NCI-H1694 treated with DMSO at 0.1 percent for 48 hours (cell line): ENCODE measurements around the gene CLSTN2.
A peak's percentile ranks its signal among the peaks of the same experiment; 100 is the strongest.

Experiments used
- DNase-seq: peaks from one replicate; lab custom pipeline; 2025; lab: John Stamatoyannopoulos, UW

The CLSTN2 gene

DNA sequence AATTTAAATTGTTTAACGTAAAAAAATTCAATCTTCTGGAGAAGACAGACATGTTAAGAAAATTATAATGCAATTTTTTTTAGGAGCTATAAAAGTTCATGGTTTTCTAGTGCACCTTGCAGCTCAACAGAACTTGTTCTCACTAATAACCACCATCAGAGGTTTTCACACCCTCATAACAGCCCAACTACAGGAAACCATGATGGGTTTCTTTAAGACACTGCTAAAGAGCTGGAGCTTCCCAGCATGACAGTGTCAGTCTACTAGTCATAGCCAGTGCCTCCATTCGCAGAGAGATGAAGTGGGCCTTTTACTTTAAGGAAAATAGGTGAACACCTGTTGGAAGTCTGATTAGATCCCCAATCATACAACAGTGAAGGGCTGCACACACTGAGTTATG is 518.8 kb downstream of the CLSTN2 start:
- DNase-seq, result no peak

DNA sequence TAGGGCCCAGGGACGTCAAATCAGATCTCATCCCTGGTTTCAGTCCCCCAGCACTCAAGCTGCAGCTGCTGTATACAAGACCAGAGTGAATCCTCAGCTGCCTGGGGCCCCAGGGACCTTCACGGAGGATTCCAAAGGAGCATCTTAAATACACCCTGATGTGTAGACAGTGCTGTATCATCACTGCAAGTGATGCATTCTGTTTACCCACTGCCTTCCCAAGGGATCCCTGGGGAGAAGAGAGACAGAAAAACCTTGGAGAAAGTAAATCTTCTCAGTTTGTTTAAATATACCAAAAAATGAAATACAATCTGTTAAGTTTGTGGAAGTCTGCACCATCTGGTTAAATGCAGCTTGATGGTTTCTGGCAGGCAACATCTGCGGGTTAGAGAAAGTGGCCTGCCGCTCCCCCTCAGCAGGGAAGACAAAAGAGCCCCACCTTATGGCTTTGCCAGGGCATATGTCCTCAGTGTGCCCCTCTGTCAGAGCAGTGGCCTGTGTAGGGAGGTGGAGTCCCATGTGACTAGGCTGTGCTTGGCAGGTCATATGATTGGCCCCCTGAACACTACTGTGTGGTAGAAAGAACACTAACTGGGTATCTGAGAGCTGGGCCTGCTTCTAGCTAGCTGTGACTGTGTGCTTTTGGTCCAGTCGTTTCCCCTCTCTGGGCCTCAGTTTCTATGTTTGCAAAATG is 520.7 kb downstream of the CLSTN2 start:
- DNase-seq, result peak; percentile 89

DNA sequence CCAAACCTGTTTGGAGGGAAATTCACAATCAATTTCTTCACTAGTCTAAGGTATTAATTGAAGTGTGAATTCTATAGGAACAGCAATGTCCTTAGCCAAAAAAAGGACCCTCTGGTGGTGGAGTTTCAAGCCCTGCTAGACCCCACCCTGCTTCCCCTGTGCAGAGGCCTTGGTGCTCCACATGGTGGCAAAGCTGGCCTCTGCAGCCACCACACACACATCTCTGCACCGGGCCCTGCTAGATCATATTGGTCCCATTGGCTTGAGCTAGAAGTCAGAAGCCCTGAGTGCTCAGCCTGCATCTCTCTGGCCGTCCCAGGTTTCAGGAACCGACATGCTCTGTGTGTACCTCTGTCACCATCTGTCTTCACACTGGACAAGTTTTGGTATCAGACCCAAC is 522.0 kb downstream of the CLSTN2 start:
- no peak for DNase-seq

DNA sequence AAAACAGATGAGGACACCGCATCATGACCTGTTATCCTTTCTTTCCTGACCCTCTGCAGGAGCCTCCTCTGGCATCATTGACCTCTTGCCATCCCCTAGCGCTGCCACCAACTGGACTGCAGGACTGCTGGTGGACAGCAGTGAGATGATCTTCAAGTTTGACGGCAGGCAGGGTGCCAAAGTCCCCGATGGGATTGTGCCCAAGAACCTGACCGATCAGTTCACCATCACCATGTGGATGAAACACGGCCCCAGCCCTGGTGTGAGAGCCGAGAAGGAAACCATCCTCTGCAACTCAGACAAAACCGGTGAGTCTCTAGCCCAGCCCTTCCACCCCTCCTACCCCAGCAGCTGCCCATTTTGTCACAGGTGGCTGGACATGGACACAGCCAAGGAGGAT is 524.5 kb downstream of the CLSTN2 start:
- DNase-seq, result no peak

DNA sequence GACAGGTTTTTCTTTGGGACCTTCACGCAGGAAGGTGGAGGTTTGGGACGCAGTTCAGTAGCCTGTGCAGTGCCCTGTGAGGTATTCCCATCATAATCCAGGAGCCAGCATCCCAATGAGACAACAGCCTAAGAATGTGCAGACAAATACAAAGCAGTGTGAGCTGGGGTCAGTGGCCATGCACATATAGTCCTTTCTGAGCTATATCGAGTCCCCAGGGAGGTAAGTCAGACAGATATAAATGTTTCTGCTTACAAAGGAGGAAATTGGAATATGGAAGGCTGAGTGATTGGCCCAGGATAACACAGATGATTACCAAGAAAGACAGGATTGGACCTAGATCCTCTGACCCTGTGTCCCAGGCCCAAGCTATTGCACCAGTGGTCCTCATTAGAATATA is 526.3 kb downstream of the CLSTN2 start:
- no peak for DNase-seq

- no peak for DNase-seq
Observed at GRCh38 chr3:140463355-140463754, 528.4 kb downstream of the CLSTN2 start.

- DNase-seq, result no peak
Observed at GRCh38 chr3:140465988-140466387, 531.0 kb downstream of the CLSTN2 start.

DNA sequence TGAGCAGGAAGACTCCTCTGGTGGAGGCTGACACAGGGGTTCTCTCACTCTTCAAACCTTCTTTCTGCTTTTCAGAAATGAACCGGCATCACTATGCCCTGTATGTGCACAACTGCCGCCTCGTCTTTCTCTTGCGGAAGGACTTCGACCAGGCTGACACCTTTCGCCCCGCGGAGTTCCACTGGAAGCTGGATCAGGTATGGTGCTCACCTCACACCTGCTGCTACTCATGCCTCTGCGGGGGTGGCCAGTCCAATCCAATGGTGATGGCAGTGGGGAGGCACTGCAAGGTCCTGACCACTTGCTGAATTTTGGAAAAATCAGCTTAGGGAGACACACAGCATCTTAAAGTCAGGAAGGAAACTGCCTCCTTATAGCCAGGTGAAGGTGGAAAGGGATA is 531.5 kb downstream of the CLSTN2 start:
- no peak for DNase-seq

GRCh38 chr3:140467104-140467577 is 532.2 kb downstream of the CLSTN2 start:
- no peak for DNase-seq

DNA sequence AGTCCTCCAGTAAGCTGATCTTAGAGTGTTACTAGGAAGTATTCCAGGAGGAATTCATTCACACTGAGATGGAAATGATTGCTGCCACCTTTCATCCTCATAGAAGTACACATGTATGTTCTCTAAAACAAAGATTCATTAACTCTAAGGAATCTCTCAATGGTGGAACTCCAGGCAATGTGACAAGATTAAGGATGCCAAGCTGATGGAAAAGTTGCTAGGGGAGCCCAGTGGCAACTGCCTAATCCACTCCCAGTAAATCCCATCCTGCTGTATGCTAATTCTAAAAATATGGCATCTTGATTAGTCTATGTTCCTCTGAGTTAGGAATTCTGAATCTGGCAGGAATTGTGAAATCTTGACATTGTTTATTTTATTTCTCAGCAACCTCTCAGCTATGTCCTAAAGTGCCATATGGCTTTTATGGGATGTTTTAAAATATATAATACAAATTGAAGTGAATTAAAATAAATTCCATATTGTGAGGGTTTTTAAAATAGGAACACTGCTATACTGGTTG is 532.9 kb downstream of the CLSTN2 start:
- no peak for DNase-seq

- DNase-seq, result no peak
Observed at GRCh38 chr3:140468407-140468806, 533.4 kb downstream of the CLSTN2 start.

DNA sequence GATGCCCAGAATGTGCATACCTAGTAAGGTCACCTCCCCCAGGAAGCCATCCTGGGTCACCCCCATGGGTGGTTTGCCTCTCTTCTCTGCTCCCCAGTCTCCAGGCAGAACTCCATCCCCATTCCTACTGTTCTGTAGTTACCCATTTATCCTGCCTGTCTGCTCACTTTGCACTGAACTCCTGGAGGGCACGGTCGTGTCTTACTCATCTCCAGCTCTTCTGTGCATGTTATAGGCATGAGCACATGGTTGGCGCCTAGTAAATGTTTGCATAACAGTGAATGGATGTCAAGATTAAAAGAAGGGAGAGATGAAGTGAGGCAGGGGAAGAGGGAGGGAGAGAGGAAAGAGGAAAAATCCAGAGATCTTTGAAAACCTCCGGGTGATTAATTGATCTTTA is 534.5 kb downstream of the CLSTN2 start:
- DNase-seq, result no peak

DNA sequence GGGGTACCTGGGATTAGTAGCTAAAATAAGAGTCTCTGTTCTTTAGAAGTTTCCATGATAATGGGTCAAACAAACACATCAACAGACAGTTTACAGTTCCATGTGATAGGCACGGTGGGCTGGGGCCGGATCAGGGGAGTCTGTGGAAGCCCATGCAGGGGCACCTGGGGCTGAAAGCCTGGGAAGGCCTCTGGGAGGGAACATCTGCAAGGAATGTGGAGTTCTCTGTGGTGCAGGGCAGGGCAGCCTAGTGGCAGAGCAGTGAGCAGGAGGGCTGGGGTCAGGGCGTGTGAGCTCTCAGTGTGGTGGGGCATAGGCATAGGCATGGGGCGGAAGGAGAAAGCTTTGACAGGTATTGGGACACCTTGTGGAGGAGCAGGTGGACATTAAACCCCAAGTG is 535.2 kb downstream of the CLSTN2 start:
- DNase-seq, result no peak

GRCh38 chr3:140470962-140471361 is 536.0 kb downstream of the CLSTN2 start:
- DNase-seq, result no peak

DNA sequence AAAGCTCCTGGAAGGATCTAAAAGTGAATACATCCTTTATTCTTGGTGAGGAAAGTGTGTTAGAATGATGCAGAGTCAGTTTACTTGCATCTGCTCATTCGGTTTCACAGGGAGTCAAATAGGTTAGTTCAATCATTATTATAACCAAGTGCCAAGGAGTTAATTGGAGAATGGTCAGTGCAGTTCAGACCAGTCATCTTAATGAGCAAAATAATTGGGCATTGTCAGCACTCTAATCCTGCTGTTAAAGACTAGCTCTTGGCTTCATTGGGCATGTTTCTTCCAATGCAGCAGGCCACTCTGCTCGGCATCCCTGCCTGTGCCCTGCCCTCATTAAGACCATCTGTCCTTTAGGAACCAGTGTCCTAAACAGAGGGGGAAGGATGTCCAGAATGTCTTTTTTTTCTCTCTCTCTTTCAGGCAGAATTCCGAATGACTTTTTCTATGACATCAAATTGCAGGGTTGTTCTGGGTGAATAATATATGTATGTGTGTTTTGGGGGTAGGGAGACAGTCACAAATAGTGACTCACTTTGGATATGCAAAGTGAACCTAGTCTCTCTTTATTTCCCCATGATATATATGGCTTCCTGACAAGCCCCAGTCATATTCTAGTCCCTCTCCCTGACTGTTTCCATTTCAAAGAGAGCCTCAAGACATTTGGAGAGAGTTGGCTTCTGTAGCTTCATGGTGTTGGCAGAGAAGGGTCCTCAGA is 537.5 kb downstream of the CLSTN2 start:
- DNase-seq, result no peak

DNA sequence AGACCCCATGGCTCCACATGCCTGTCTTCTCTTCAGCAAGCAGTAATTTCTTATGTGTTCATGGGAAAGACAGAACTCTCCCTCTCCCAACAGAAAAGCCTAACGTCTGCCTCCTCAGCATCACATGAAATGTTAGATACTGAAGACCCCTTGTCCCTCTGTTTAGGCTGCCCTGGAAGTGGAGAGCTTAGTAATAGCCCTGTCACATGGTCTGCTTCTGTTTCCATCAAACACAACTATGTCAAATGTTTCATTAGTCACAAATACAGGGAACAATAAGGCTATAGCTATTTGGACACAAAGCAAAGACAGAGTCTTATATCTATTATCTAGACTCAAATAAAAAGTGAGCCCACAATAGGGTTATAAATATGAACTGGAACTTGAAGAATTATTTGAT is 552.6 kb downstream of the CLSTN2 start:
- no peak for DNase-seq

DNA sequence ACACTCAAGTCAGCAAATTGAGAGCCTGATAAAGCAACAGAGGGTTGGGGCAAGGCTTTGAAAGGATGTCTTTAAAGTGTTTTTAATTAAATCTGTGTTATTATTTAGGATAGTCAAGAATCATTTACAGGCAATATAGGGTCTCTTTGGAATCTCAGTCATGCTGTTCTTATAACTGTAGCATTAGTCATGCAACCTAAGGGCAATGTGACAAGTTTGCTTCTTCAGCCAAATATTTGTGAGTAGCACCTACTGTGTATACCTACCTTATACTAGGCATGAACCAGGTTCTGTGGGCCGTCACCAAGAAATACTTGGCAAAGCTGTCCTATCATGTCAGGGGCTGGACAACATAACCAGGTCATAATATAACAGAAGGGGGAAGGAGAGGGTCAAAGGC is 558.3 kb downstream of the CLSTN2 start:
- no peak for DNase-seq

DNA sequence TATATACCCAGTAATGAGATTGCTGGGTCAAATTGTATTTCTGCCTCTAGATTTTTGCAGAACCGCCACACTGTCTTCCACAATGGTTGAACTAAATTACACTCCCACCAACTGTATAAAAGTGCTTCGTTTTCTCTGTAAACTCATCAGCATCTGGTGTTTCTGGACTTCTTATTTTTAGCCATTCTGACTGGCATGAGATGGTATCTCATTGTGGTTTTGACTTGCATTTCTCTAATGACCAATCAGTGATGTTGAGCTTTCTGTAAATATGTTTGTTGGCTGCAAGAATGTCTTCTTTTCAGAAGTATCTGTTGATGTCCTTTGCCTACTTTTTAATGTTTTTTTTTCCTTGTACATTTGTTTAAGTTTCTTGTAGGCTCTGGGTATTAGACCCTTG is 560.0 kb downstream of the CLSTN2 start:
- DNase-seq, result no peak

DNA sequence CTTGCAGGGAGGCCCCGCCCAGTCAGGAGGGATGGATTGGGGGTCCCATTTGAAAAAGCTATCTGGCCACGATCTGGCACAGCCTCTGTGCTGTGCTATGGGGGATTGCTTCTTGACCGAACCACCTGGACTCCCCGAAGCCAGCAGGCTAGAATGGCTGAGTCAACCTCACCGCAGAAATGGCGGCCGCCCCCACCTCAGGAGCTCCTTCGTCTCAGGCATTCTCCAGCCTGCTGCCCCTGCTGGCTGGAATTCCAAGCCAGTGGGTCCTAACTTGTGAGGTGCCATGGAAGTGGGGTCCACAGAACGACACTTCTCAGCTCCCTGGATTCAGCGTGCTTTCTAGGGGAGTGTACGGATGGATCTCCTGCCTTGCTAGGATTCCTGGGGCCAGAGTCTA is 562.3 kb downstream of the CLSTN2 start:
- no peak for DNase-seq

GRCh38 chr3:140499114-140499757 is 564.3 kb downstream of the CLSTN2 start:
- DNase-seq, result peak; percentile 44

- no peak for DNase-seq
Observed at GRCh38 chr3:140500473-140500872, 565.5 kb downstream of the CLSTN2 start.

DNA sequence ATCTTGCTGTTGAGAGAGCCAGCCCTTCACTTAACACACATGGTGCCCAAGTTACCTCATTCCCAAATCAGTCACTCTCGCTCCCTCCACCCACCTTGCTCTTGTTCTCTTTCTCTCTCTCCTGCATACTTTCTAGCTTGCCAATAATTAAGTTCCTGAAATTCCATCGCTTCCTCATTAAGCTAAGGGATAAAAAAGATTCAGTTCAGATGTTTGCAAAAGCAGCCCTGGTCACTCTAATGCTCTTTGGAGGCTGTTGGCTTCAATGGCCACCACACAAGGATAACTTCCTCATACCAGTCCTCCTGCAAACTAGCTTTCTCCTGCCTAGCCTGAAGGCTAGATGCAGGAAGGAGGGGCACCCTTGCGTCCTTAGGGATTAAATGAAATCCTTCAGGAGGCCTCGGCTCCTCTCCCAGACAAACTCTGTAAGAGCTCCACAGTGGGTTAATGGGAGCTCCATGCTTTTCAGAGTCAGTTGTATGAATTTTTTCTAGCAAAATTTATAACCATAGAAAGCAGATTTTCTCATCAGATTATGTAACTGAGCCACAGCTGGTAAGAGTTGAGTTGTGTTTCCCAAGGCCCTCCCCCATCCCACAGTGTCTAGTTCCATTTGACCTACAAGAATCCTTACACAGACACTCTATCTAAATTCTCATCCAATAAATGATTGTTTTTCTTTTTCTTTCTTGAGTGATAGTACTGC is 566.2 kb downstream of the CLSTN2 start:
- no peak for DNase-seq
